Gastroesophageal sphincter (tissue), 4 donors: ENCODE measurements around the gene RGS9. TPM values are rescaled to one million over a fixed set of nuclear protein-coding genes. Genes with fewer than 3 reads are reported as not detected.

ENCODE experiments used
- ATAC-seq: fragments of 150-250 bp; one replicate; pipeline ENCODE4 v1.9.1; 2016; ENCODE audit warnings: mild to moderate bottlenecking, moderate library complexity
- H3K27ac ChIP-seq, 4 donors: fragments of 200-600 bp; sonication (generic) in 3 of 4; 1 replicate in 3 of 4; 2 replicates in 1 of 4; pipeline ENCODE4 v1.5.1; 2016 to 2019
- H3K27me3 ChIP-seq: fragments of 200-600 bp; sonication (generic); one replicate; pipeline ENCODE4 v1.5.1; 2019
- H3K36me3 ChIP-seq, 2 donors: fragments of 200-600 bp; sonication (generic); one replicate each; pipeline ENCODE4 v1.5.1; 2019; ENCODE audit warnings: control low read depth in 1 of 2
- H3K4me1 ChIP-seq, 3 donors: fragments of 200-600 bp; sonication (generic); 1 replicate in 2 of 3; 2 replicates in 1 of 3; pipeline ENCODE4 v1.5.1; 2016 to 2019; ENCODE audit warnings: control low read depth in 2 of 3
- H3K4me3 ChIP-seq, 2 donors: fragments of 200-600 bp; sonication (generic); one replicate each; pipeline ENCODE4 v1.5.1; 2019; ENCODE audit warnings: mild to moderate bottlenecking in 1 of 2, moderate library complexity in 1 of 2
- H3K9me3 ChIP-seq, 3 donors: fragments of 200-600 bp; sonication (generic); one replicate each; pipeline ENCODE4 v1.5.1; 2017 to 2019; ENCODE audit warnings: control low read depth in 2 of 3
- EP300 ChIP-seq: sonication (generic); formaldehyde crosslinking; IDR thresholded peaks from one replicate; pipeline ENCODE4 v1.6.1; 2017; ENCODE audit warnings: antibody characterized with exemption, mild to moderate bottlenecking
- POLR2A ChIP-seq, 2 donors: fragments of 450-650 bp; IDR thresholded peaks; one replicate each; pipeline ENCODE4 v1.6.1; 2017; ENCODE audit warnings: antibody characterized with exemption in 2 of 2, mild to moderate bottlenecking in 2 of 2, moderate library complexity in 1 of 2
- POLR2AphosphoS5 ChIP-seq: sonication (generic); formaldehyde crosslinking; IDR thresholded peaks from one replicate; pipeline ENCODE4 v1.6.1; 2017; ENCODE audit warnings: antibody characterized with exemption
- WGBS, 2 donors: methylation state at CpG; one replicate each; pipeline ENCODE4 v1.1.5; 2018; ENCODE audit warnings: low coverage in 1 of 2; 5-methylcytosine and 5-hydroxymethylcytosine counted together
- total RNA-seq, 4 donors: library from RNA; depleted of rRNA; stranded (reverse); fragments of >200 nt; gene quantifications; one replicate each; pipeline ENCODE4 v1.1.0, GENCODE V29; 2016
- TF ChIP-seq, protein P1 (sequence below), 4 experiments: fragments of 200-600 bp in 2 of 4; fragments of 450-650 bp in 2 of 4; sonication (generic) in 1 of 4; IDR thresholded peaks; one replicate each; pipeline ENCODE4 v1.5.1; 2017 to 2019; ENCODE audit warnings: antibody characterized with exemption in 4 of 4, mild to moderate bottlenecking in 2 of 4, moderate library complexity in 2 of 4

Gene RGS9
- total RNA-seq, 4 donors from 2014 or later: 17.4 to 43.9 (median 40.8) TPM

DNA sequence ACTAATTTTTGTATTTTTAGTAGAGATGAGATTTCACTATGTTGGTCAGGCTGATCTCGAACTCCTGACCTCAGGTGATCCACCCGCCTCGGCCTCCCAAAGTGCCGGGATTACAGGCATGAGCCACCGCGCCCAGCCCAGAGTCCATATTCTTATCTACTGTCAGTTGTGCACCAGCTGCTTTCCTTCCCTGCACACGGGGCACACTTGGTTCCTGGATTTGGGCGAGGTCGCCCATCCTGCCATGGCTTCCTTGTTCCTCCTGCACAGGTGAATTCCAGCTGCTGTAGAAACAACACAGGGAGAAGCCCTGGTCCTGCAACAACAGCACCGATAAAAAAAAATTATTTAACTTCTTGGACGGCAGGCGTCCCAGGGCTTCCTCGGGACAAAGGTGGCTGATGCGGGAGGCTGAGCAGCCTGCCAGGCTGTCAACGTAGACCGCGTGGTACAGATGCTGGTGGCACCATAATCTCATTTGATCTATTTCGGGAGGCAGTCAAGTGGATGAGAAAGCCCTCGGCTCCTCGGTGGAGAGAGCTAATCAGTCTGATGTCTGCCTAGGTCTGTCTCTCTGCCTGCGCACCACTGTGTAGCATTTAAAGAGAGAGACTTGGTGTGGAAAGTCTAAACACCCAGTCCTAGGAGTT, 19.1 kb downstream of the RGS9 start:
- no peak for TF ChIP-seq POLR2AphosphoS5
- TF ChIP-seq, protein P1, sequence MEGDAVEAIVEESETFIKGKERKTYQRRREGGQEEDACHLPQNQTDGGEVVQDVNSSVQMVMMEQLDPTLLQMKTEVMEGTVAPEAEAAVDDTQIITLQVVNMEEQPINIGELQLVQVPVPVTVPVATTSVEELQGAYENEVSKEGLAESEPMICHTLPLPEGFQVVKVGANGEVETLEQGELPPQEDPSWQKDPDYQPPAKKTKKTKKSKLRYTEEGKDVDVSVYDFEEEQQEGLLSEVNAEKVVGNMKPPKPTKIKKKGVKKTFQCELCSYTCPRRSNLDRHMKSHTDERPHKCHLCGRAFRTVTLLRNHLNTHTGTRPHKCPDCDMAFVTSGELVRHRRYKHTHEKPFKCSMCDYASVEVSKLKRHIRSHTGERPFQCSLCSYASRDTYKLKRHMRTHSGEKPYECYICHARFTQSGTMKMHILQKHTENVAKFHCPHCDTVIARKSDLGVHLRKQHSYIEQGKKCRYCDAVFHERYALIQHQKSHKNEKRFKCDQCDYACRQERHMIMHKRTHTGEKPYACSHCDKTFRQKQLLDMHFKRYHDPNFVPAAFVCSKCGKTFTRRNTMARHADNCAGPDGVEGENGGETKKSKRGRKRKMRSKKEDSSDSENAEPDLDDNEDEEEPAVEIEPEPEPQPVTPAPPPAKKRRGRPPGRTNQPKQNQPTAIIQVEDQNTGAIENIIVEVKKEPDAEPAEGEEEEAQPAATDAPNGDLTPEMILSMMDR (IDR thresholded peaks at IDR 0.05): no peak
- TF ChIP-seq POLR2A (IDR thresholded peaks at IDR 0.05): no peak
- no peak for TF ChIP-seq EP300
- H3K36me3 ChIP-seq: peaks cover 0 to 69% of the 10 kb centered on the region in 2 donors
- no peaks in the 10 kb centered on the region for H3K9me3 ChIP-seq
- 86 to 93% methylated on average over 3 to 8 of the region's 21 CpGs for WGBS, 2 donors
- no peak for ATAC-seq
- no peaks in the 10 kb centered on the region for H3K27me3 ChIP-seq
- no peak overlapping the region for H3K4me3 ChIP-seq
- H3K4me1 ChIP-seq: no peaks in the 10 kb centered on the region
- no peak overlapping the region for H3K27ac ChIP-seq

DNA sequence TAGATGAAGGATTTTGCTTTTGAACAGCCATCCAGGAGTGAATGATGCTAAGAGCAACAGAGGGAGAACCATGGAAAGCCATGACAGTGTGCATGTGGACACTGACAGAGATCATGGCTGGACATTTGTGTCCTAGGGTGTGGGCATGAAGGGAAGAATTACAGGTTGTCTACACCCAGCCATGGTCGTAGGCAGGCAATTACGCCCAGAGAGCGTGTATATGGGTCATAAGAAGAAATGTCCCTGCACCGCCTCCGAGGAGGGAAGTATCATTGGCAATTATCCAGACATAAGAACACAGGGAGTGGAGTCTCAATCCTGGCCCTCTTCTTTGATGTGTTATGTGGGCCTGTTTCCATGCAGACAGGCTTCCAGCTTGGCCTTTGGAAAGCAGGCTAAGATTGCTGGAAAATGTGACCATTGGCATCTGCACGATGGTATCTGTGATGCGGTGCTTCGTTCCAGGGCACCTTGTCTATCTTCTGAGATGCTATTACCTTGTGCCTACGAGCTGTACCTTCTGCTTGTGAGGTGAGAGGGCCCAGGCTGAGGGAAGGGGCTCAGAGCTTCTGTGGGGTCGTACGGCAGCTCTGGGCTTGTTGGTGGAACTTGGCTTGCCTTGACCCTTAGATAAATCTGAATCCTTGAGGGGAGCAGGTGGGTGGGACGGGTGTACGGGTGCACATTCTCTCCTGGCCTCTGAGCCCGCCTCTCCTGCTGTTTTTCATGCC, 19.8 kb downstream of the RGS9 start:
- Histone ChIP-seq H3K4me3 (no peak overlapping the region), H3K4me1 (no peaks in the 10 kb centered on the region), H3K36me3 (peaks cover 0 to 76% of the 10 kb centered on the region in 2 donors), H3K27ac (no peak overlapping the region), H3K27me3 (no peaks in the 10 kb centered on the region), H3K9me3 (no peaks in the 10 kb centered on the region)
- no peak for TF ChIP-seq EP300
- no peak for TF ChIP-seq POLR2AphosphoS5
- no peak for TF ChIP-seq POLR2A (IDR thresholded peaks at IDR 0.05)
- 88 to 90% methylated on average over 10 to 12 of the region's 14 CpGs for WGBS, 2 donors
- no peak for ATAC-seq

DNA sequence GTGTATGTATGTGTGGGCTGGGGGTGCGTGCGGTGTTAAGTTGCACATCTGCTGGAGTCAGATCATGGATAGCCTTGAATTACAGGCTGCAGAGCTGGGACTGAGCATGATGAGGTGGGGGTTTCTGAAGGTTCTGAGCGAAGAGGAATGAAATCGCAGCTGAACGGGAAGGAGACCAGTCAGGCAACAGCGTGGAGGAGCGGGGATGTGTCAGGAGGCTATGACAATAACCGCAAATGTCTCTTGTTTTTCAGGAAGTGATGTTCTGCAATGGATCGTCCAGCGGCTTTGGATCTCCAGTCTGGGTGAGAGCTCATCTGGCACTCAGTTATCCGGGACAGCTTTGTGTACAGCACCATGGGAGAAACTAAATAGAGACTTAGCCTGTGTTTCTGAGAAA, 20.9 kb downstream of the RGS9 start:
- H3K36me3 ChIP-seq: peaks cover 0 to 76% of the 10 kb centered on the region in 2 donors
- no peak for ATAC-seq
- H3K9me3 ChIP-seq: no peaks in the 10 kb centered on the region
- no peak overlapping the region for H3K4me3 ChIP-seq
- no peaks in the 10 kb centered on the region for H3K4me1 ChIP-seq
- no peaks in the 10 kb centered on the region for H3K27me3 ChIP-seq
- no peak for TF ChIP-seq POLR2AphosphoS5
- TF ChIP-seq, protein P1 (IDR thresholded peaks at IDR 0.05): no peak
- TF ChIP-seq EP300: no peak
- no peak for TF ChIP-seq POLR2A (IDR thresholded peaks at IDR 0.05)
- H3K27ac ChIP-seq: no peak overlapping the region
- 87 to 92% methylated on average over 9 to 10 of the region's 11 CpGs for WGBS, 2 donors

DNA sequence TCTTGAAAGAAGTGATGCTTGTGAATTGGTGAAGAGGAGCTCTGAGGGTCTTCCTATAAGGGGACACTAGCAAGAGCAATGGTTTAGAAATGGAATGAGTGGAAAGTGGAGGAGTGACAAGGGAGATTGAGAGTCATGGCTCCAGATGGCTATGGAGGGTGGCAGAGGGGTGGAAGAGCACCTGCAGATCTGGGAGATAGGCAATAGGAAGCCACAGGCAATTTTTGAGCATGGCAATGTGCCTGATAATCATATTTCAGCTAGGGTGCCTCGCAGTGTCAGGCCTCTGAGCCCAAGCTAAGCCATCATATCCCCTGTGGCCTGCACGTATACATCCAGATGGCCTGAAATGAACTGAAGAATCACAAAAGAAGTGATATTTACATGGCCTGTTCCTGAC, 21.5 kb downstream of the RGS9 start:
- TF ChIP-seq, protein P1 (IDR thresholded peaks at IDR 0.05): no peak
- TF ChIP-seq POLR2AphosphoS5 (no peak), POLR2A (IDR thresholded peaks at IDR 0.05) (no peak), EP300 (no peak)
- 90 to 100% methylated on average over 2 of the region's 2 CpGs for WGBS, 2 donors
- Histone ChIP-seq H3K27me3 (no peaks in the 10 kb centered on the region), H3K4me1 (no peaks in the 10 kb centered on the region), H3K27ac (no peak overlapping the region), H3K36me3 (peaks cover 0 to 75% of the 10 kb centered on the region in 2 donors), H3K4me3 (no peak overlapping the region), H3K9me3 (no peaks in the 10 kb centered on the region)
- ATAC-seq: no peak

DNA sequence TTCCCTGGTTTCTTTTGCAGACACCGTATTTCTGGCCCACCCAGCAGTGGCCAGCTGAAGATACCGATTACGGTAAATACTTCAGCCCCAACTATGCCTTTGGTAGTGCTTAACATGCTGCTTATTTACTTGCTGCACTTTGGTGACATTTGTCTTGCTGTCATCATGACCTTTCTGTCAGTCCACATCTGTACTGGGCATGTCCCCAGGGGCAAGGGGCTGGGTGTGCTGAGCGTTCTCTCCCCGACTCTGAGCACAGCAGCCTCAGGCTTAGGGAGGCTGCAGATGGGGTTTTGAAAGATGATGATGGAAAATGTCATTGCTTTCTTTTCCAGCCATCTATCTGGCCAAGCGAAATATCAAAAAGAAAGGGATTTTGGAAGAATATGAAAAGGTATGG, 23.3 kb downstream of the RGS9 start:
- Histone ChIP-seq H3K4me3 (no peak overlapping the region), H3K9me3 (no peaks in the 10 kb centered on the region), H3K36me3 (peaks cover 0 to 79% of the 10 kb centered on the region in 2 donors), H3K27me3 (no peaks in the 10 kb centered on the region), H3K27ac (no peak overlapping the region), H3K4me1 (no peaks in the 10 kb centered on the region)
- no peak for TF ChIP-seq POLR2AphosphoS5
- TF ChIP-seq, protein P1 (IDR thresholded peaks at IDR 0.05): no peak
- no peak for TF ChIP-seq POLR2A (IDR thresholded peaks at IDR 0.05)
- TF ChIP-seq EP300: no peak
- no peak for ATAC-seq
- WGBS, 2 donors: 97 to 100% methylated on average over 2 to 5 of the region's 6 CpGs
